ENCODE measurements around the gene SALL4.

SALL4 gene

DNA sequence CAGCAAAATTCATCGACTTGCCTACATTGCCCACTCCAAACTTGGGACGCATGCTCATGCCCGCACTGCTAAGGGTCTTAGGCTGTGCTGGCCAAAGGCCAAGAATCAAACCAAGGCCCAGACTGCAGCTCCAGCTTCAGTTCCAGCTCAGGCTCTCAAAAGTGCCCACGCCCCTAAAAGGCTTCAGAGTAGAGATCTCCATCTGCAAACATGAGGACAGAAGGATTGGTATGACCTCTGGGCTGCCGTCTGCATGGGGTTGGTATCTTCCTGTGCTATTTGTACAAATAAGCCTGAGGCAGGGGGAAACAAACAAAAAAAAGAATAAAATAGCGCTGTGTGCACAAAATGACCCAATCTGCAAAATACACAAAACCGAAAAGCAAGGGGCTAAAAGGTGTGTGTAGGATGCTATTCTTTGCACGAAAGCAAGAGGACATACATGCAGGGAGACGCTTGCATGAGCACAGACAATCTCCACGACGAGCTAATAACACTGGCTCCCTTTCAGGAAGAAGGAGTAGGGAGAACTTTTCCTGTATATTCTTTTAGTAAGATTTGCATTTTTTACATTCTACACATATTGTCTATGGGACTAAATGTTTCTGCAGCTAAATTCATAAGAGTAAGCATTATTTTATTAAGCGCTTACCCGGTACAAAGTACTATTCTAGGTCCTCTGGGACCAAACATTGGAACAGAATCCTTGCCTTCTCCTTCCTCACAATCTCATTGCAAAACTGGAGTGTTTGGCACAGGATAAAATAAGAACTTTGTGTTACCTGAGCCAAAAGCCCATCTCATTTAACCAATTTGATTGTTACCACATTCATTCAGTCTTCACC, 67.2 kb downstream of the SALL4 start:
- no peak for DNase-seq

DNA sequence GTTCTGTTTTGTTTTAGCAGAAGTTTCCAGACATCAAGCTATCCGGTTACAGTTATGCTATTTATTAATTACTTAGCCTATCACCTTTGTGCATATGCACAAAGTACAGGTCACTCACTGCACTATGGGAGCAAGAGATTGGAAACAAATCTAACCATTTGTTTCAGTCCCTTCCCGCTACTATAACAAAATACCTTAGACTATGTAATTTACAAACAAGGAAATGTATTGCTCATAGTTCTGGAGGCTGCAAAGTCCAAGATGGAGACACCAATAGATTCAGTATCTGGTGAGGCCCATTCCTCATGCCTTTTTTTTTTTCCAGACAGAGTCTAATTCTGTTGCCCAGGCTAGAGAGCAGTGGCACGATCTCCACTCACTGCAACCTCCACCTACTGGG, 69.3 kb downstream of the SALL4 start:
- DNase-seq, result no peak

Data from T-helper 1 cell (primary cell).